Amniotic stem cell (primary cell): ENCODE measurements around the gene GLT6D1.
"Not testable (repeated sequence)": the region's sequence is repeated elsewhere in the genome, so short reads cannot be mapped to it uniquely, and the experiment has no call there.

ENCODE experiments used
- DNase-seq: peaks from one replicate; lab custom pipeline; 2025; lab: John Stamatoyannopoulos, UW

GLT6D1 gene

GRCh38 chr9:135664801-135665794 lies 25.8 kb upstream of the GLT6D1 start:
- no peak for DNase-seq

- no peak for DNase-seq
These were observed 24.9 kb upstream of the GLT6D1 start for GRCh38 chr9:135664266-135664665.

DNA sequence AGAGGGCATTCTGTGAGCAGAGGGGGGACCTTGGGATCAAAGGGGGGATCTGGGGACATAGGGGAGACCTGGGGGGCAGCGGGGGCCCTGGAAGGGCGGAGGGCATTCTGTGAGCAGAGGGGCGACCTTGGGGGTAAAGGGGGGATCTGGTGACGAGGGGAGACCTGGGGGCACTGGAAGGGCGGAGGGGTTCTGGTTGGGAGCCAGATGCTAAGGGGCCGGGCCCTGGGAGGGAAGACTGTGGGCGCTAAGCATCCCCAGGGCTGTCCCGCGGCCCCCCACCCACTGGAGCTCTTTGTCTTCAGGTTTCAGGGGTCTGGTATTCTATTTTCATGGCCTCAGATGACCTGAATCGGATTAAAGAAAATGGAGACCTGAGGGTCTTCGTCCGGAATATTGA lies 24.5 kb upstream of the GLT6D1 start:
- DNase-seq = no peak

- DNase-seq = no peak
These were observed 24.1 kb upstream of the GLT6D1 start for GRCh38 chr9:135663451-135663770.

- no peak for DNase-seq
These were observed 23.6 kb upstream of the GLT6D1 start, which contains the start of gene LCN9 for GRCh38 chr9:135662758-135663450. Gene LCN9, plus strand, starts transcription at chr9:135663309. Its CDS starts 13 bp downstream, at chr9:135663322.

DNA sequence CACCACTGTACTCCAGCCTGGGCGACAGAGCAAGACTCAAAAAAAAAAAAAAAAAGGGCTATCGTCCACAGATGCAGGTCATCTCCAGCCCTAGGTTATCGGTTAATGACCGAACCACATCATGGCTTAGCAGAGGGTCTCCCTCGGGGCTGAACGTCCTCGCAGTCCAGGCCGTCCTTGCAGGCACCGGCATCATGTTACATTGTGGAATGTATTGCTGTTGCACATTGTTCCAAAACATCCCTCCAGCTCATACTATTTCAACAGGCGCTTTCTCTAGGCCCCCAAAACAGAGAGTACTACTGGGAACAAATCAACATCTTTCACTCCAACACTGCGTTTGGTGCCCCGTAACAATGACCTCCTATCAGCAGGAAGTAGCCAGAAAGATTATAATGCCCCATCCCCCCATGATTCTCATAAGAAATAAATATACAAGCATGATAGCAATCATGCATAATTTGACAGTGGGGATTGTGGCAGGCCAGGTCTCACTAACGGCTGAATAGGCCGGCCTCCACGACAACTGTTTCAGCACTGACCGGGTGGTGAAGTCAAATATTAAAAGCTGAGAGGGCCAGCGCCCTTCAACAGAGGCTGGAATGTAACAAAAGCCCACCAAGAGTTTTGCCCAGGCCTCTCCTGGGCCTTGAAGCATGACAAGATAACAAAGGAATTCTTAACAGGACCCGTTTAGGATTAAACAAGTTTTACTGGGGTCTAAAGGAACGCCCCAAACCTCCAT lies 22.6 kb upstream of the GLT6D1 start:
- no peak for DNase-seq

DNA sequence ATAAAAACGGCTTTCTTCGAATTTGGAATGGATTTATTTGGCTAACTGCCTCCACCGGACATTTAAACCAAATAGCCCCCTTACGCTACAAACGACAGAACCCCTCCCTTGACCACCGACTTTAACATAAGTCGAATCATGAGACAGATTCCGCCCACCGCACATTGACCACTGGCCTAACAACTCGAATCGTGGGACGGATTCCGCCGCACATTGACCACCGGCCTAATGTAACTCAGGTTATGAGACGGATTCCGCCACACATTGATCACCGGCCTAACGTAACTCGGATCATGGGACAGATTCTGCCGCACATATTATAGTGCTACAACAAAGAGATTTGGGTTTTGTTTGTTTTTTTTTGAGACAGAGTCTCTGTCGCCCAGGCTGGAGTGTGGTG lies 21.1 kb upstream of the GLT6D1 start:
- DNase-seq = no peak

- no peak for DNase-seq
These were observed 19.9 kb upstream of the GLT6D1 start for GRCh38 chr9:135659252-135659651.

DNA sequence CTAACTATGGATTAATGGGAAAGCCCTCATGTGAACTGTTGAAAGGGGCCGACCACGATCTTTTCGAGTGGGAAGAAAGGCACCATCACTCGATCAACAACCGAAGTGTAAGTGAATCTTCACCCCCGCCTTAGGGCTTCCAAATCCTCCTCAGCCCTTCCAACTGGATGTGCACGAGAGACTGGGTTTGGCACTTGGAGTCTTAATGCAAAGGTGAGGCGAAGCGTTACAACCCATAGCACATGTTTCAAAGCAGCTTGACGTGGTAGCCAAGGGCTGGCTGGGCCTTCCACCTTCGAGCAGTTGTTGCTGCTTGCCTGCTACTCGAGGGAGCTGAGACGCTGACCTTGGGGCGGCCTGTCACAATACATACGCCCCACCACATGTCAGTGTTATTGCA lies 18.1 kb upstream of the GLT6D1 start:
- no peak for DNase-seq

DNA sequence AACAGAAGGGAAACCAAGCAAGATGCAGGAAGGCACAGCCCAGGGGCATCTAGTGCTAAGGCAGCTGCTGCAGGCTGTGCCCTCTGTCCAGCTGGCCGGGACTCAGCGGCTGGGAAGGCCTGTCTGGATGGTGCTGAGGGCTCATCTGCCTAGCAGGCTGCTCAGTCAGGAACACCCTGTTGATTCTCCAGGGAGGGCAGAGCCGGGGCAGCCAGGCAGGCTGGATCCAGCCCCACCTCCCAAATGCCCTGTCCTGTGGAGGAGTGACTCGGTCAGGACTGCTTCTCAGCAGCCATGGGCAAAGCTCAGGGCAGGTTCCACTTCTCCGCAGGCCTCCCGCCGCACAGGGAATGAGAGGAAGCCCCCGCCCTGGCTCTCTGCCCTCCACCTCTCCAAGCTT lies 16.0 kb upstream of the GLT6D1 start:
- DNase-seq = no peak

DNA sequence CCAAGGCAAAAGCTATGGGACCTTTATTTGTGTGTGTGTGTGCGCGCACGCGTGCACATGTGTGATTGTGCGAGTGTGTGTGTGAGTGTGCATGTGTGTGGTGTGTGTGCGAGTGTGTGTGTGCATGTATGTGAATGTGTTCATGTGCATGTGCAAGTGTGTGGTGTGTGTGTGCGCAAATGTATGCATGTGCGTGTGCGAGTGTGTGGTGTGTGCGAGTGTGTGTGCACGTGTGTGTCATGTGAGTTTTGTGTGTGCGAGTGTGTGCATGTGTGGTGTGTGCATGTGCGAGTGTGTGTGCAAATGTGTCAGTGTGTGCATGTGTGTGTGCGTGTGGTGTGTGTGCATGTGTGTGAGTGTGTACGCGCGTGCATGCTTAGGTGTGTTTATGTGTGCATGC lies 11.1 kb upstream of the GLT6D1 start:
- DNase-seq = no peak

GRCh38 chr9:135649508-135649907 lies 10.2 kb upstream of the GLT6D1 start:
- no peak for DNase-seq

DNA sequence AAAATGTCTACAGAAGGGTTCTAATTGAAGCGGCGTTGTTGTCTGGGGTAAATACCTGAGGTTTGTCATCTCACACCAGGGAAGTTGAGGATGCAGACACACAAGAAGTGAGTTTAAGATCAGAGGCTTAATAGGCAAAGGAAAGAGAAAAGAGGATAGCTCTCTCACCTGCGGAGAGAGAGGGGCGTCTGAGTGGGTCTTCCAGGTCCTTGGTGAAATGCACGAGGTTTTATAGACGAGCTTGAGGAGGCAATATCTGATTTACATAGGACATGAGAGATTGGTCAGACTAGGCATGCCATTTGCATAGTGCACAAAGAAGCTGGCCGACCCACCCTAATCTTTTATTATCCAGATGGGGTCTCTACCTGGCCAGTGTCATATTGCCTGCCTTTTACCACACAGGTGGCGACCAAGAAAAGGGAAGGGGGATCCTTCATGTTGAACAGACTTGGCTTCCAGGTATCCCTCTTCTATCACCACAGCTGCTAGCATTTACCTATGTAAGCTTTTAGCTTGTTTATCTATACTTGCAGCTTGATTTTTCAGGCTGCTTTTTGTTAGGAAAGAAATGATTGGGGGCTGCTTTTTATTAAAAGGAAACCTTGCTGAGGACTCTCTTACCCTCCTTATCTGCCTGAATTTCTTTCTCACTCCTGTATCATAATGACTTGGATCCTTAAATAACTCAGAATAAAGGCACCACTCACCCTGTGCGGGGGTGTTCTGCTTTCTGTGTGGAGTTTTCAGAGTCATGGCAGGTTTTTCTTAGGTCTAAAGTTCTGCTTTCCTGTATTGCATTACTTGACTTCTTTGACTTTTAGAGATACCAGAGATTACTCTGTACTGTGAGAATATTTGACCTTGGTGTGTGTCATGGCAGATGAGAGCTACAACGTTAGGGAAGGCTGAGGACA lies 9.4 kb upstream of the GLT6D1 start:
- no peak for DNase-seq

- no peak for DNase-seq
These were observed 8.5 kb upstream of the GLT6D1 start for GRCh38 chr9:135647884-135648283.

DNA sequence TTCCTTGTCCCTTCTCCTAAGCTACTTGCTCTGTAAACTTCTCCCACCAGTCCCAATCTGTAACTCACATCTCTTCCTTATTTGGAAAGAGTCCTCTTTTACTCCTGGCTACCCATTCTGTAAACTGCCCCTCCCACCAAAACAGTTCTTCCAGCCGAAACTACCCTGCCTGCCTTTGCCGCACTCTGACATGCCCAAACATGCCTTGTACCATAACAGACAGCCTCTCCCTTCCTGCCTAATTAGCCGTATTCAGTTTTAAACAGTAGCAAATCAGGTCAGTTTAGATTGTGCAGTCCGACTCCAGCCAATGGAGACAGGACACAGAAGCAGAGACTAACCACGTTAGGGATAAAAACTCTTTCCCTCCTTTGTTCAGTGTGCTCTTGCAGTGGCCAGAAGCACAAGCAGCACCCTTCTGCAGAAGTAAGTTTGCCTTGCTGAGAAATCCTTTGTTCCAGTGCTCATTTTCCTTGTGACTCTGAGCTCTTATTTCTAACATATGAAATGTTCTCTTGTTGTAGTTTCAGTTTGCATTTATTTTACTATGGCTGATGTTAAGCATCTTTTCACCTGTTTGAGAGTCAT lies 5.4 kb upstream of the GLT6D1 start:
- no peak for DNase-seq

DNA sequence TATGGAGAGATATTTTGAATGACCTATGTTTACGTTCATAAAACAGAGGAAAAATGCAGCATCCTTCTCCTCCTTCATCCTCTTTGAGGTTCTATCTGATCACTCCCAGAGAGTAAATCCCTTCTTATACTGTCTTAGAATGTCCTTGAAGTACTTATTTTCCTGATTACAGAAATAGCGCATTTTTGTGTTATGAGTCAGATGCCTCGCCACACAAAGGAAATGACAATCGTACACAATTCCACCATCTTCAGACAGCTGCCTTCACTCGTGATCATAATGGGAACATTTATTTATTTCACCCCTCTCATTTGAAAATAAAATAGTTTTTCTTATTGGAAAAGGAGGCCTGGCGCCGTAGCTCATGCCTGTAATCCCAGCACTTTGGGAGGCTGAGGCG lies 2.4 kb upstream of the GLT6D1 start:
- no peak for DNase-seq

DNA sequence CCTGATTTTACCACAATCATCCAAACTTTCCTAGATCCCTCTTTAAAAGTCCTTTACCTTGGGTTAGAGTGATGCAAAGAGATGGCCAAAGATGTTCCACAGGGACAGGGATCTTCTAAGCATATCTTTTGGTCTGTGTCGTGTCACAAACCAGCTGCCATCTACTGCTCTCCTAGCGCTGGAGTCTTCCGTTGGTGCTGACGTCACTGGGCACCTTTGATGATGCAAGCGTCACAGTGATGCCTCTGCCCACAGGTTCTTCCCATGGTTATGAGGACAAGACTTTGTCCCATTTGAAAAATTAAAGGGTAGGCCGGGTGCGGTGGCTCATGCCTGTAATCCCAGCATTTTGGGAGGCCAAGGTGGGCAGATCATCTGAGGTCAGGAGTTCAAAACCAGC lies 1.7 kb upstream of the GLT6D1 start:
- DNase-seq = no peak

GRCh38 chr9:135636930-135637530 lies 2.3 kb downstream of the GLT6D1 start:
- DNase-seq = not testable (repeated sequence)

DNA sequence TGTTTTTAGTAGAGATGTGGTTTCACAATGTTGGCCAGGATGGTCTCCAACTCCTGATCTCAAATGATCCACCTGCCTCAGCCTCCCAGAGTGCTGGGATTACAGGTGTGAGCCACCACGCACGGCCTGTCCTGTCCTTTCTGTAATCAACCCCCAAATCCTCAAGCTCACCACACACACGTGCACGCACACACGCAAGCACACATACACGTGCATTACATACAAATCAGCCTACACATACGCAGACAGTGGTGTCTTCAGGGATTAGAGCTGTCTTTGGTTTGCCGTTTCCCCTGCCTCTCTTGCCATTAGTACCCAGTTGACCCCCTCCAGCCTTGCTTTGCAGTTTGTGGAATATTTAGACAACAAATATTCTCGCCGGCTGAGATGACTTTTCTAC lies 6.5 kb downstream of the GLT6D1 start:
- DNase-seq = no peak

GRCh38 chr9:135624282-135624681 lies 15.1 kb downstream of the GLT6D1 start:
- no peak for DNase-seq
